H1 (cell line): ENCODE results near the gene HNF1B. TPM values are rescaled to one million over a fixed set of nuclear protein-coding genes. Genes with fewer than 3 reads are reported as not detected.

Experiments used
- CTCF ChIA-PET: fragments of 300-600 bp; sonication (Branson Sonifier 250); formaldehyde crosslinking; loops from one replicate; lab custom pipeline; 2021; ENCODE audit not compliant: partially characterized antibody; lab: Charles Lee
- POLR2A ChIA-PET: fragments of 300-600 bp; sonication (Branson Sonifier 250); formaldehyde crosslinking; loops from one replicate; lab custom pipeline; 2021; ENCODE audit warnings: inconsistent platforms; ENCODE audit not compliant: partially characterized antibody; lab: Charles Lee
- DNase-seq, 2 experiments: peaks; one replicate each; pipeline versions ENCODE4 v3.0.0 to v3.0.0-alpha.2; 2010 to 2022; ENCODE audit warnings: low spot score in 2 of 2, low read depth in 1 of 2, mixed read lengths in 1 of 2
- FAIRE-seq: peaks from 2 replicates; lab custom pipeline; 2011; peaks lifted over from hg19 to GRCh38; lab: Jason Lieb, UNC
- H2AFZ ChIP-seq: 2 replicates; pipeline ENCODE4 v1.8.1; 2012; ENCODE audit warnings: low read length, inconsistent platforms
- H2AK5ac ChIP-seq: 2 replicates; pipeline ENCODE4 v1.6.1; 2013; ENCODE audit warnings: low read depth, low read length
- H2BK120ac ChIP-seq: replicated peaks from 2 replicates; pipeline ENCODE3; 2013; ENCODE audit warnings: low read depth, low read length, inconsistent platforms
- H2BK12ac ChIP-seq: 2 replicates; pipeline ENCODE4 v1.6.1; 2013; ENCODE audit warnings: low read depth, low read length
- H2BK15ac ChIP-seq: 2 replicates; pipeline ENCODE4 v1.6.1; 2013; ENCODE audit warnings: low read length
- H2BK20ac ChIP-seq: 2 replicates; pipeline ENCODE4 v1.6.1; 2013; ENCODE audit warnings: low read length
- H2BK5ac ChIP-seq: 2 replicates; pipeline ENCODE4 v1.6.1; 2013; ENCODE audit warnings: low read depth, low read length
- H3K14ac ChIP-seq: 2 replicates; pipeline ENCODE4 v1.6.1; 2013; ENCODE audit warnings: inconsistent platforms; ENCODE audit not compliant: insufficient read length
- H3K18ac ChIP-seq: 2 replicates; pipeline ENCODE4 v1.6.1; 2013; ENCODE audit warnings: low read length; ENCODE audit errors: extremely low read depth
- H3K23ac ChIP-seq: 2 replicates; pipeline ENCODE4 v1.6.1; 2013; ENCODE audit warnings: inconsistent platforms; ENCODE audit not compliant: insufficient read length
- H3K23me2 ChIP-seq: 2 replicates; pipeline ENCODE4 v1.6.1; 2013; ENCODE audit warnings: low read depth, low read length
- H3K27ac ChIP-seq: 2 replicates; pipeline ENCODE4 v1.6.1; 2011; ENCODE audit warnings: low read depth, low read length, inconsistent platforms
- H3K27me3 ChIP-seq, 4 experiments: replicated peaks in 1 of 4; 1 replicate in 1 of 4; 2 replicates in 3 of 4; pipeline versions ENCODE4 v1.6.1 to v1.8.1; 2011 to 2013; ENCODE audit warnings: low read length in 3 of 4, mild to moderate bottlenecking in 3 of 4, inconsistent platforms in 2 of 4, mixed read lengths in 2 of 4, moderate library complexity in 1 of 4; ENCODE audit not compliant: control insufficient read depth in 3 of 4, insufficient read depth in 3 of 4; ENCODE audit errors: extremely low read depth in 1 of 4
- H3K36me3 ChIP-seq, 4 experiments: 2 replicates each; pipeline versions ENCODE4 v1.6.1 to v1.8.1; 2011 to 2013; ENCODE audit warnings: mild to moderate bottlenecking in 4 of 4, low read length in 3 of 4, moderate library complexity in 2 of 4, control low read depth in 1 of 4, inconsistent platforms in 1 of 4; ENCODE audit not compliant: insufficient read depth in 4 of 4, control insufficient read depth in 2 of 4
- H3K4ac ChIP-seq: replicated peaks from 2 replicates; pipeline ENCODE3; 2013; ENCODE audit warnings: low read length, low read depth, mixed read lengths, inconsistent platforms; ENCODE audit not compliant: insufficient read length
- H3K4me1 ChIP-seq, 4 experiments: replicated peaks in 1 of 4; 1 replicate in 1 of 4; 2 replicates in 3 of 4; pipeline versions ENCODE4 v1.6.1 to v1.8.1; 2011 to 2013; ENCODE audit warnings: low read length in 3 of 4, inconsistent platforms in 2 of 4, mixed read lengths in 1 of 4; ENCODE audit not compliant: insufficient read depth in 4 of 4, control insufficient read depth in 3 of 4
- H3K4me2 ChIP-seq, 2 experiments: 2 replicates each; pipeline versions ENCODE4 v1.6.1 to v1.8.1; 2011 to 2013; ENCODE audit warnings: low read depth in 2 of 2, low read length in 2 of 2, control low read depth in 1 of 2, inconsistent platforms in 1 of 2, mild to moderate bottlenecking in 1 of 2; ENCODE audit not compliant: insufficient read depth in 1 of 2
- H3K4me3 ChIP-seq, 4 experiments: fragments of 200-600, 300-600 bp in 1 of 4; sonication (generic), shearing (Covaris generic), sonication (Bioruptor Twin) in 1 of 4; 2 replicates each; pipeline versions ENCODE4 v1.5.1 to v1.8.1; 2011 to 2016; ENCODE audit warnings: low read length in 4 of 4, low read depth in 3 of 4, control low read depth in 2 of 4, inconsistent platforms in 2 of 4, mild to moderate bottlenecking in 2 of 4, mixed read lengths in 1 of 4, moderate library complexity in 1 of 4; ENCODE audit not compliant: insufficient read depth in 2 of 4; ENCODE audit errors: extremely low read depth in 1 of 4
- H3K56ac ChIP-seq: replicated peaks from 2 replicates; pipeline ENCODE3; 2013; ENCODE audit warnings: low read depth, mild to moderate bottlenecking, mixed read lengths, low read length, inconsistent platforms; ENCODE audit not compliant: insufficient read length
- H3K79me1 ChIP-seq: 2 replicates; pipeline ENCODE4 v1.6.1; 2013; ENCODE audit warnings: low read depth, low read length, control low read depth
- H3K79me2 ChIP-seq, 2 experiments: 2 replicates each; pipeline versions ENCODE4 v1.6.1 to v1.8.1; 2012 to 2013; ENCODE audit warnings: low read length in 2 of 2, mild to moderate bottlenecking in 2 of 2, inconsistent platforms in 1 of 2; ENCODE audit not compliant: insufficient read depth in 2 of 2, control insufficient read depth in 1 of 2
- H3K9ac ChIP-seq, 4 experiments: replicated peaks in 1 of 4; 1 replicate in 1 of 4; 2 replicates in 3 of 4; pipeline versions ENCODE4 v1.6.1 to v1.8.1; 2011 to 2013; ENCODE audit warnings: low read depth in 3 of 4, low read length in 3 of 4, control low read depth in 2 of 4, mild to moderate bottlenecking in 2 of 4, moderate library complexity in 2 of 4, inconsistent platforms in 1 of 4; ENCODE audit errors: extremely low read depth in 1 of 4
- H3K9me3 ChIP-seq, 2 experiments: 2 replicates each; pipeline versions ENCODE4 v1.6.1 to v1.8.1; 2012 to 2013; ENCODE audit warnings: mild to moderate bottlenecking in 2 of 2, moderate library complexity in 2 of 2, control low read depth in 1 of 2, inconsistent platforms in 1 of 2, low read depth in 1 of 2, low read length in 1 of 2, mixed read lengths in 1 of 2; ENCODE audit not compliant: insufficient read depth in 2 of 2
- H4K20me1 ChIP-seq, 2 experiments: replicated peaks in 1 of 2; 2 replicates each; pipeline versions ENCODE3 to v1.8.1; 2011 to 2013; ENCODE audit warnings: inconsistent platforms in 2 of 2, low read length in 2 of 2, mild to moderate bottlenecking in 1 of 2; ENCODE audit not compliant: insufficient read depth in 2 of 2, control insufficient read depth in 1 of 2
- H4K5ac ChIP-seq: 2 replicates; pipeline ENCODE4 v1.6.1; 2013; ENCODE audit warnings: low read length, low read depth, mixed read lengths, inconsistent platforms; ENCODE audit not compliant: insufficient read length
- H4K8ac ChIP-seq: 2 replicates; pipeline ENCODE4 v1.8.0; 2013; ENCODE audit warnings: mild to moderate bottlenecking, moderate library complexity, low read length, inconsistent platforms; ENCODE audit not compliant: insufficient read depth; ENCODE audit errors: extremely low read depth
- H4K91ac ChIP-seq: replicated peaks from 2 replicates; pipeline ENCODE3; 2013; ENCODE audit warnings: low read length, mixed read lengths, inconsistent platforms; ENCODE audit not compliant: insufficient read length
- BRCA1 ChIP-seq: IDR thresholded peaks from 2 replicates; pipeline ENCODE4 v1.6.1; 2012; ENCODE audit warnings: low read depth, low read length, improper control_type of control experiment
- KDM4A ChIP-seq: IDR thresholded peaks from one replicate; pipeline ENCODE4 v1.7.1; 2012; ENCODE audit warnings: low read depth, mild to moderate bottlenecking, moderate library complexity, low read length, inconsistent platforms; ENCODE audit not compliant: severe bottlenecking
- RBBP5 ChIP-seq: IDR thresholded peaks from 2 replicates; pipeline ENCODE4 v1.7.1; 2012; ENCODE audit warnings: low read depth, mild to moderate bottlenecking, inconsistent platforms, low read length, moderate library complexity, borderline replicate concordance
- WGBS, 2 experiments: shearing (Covaris generic) in 1 of 2; methylation state at CpG; one replicate each; pipeline versions ENCODE4 v1.1.6 to v1.1.7; 2013 to 2015; ENCODE audit warnings: low lambda C conversion rate in 2 of 2, mixed read lengths in 2 of 2, inconsistent platforms in 1 of 2, low coverage in 1 of 2, missing lambda C conversion rate in 1 of 2; ENCODE audit not compliant: insufficient replicate concordance in 2 of 2, insufficient coverage in 1 of 2, insufficient read length in 1 of 2; ENCODE audit errors: extremely low coverage in 1 of 2, missing lambda C conversion rate in 1 of 2; 5-methylcytosine and 5-hydroxymethylcytosine counted together
- polyA plus RNA-seq, 7 experiments: library from polyadenylated mRNA; depleted of rRNA in 3 of 7; stranded (reverse) in 5 of 7; unstranded in 2 of 7; fragments of >200 nt in 5 of 7; fragments of 200-250 nt in 2 of 7; gene quantifications; 1 replicate in 5 of 7; 2 replicates in 1 of 7; 4 replicates in 1 of 7; pipeline versions ENCODE4 v1.2.1 to v1.2.3, GENCODE V29; 2011 to 2013; ENCODE audit warnings: missing spikeins in 2 of 7, mixed read lengths in 2 of 7
- total RNA-seq: library from RNA; stranded (reverse); fragmentation: NEBNext Ultra II Directional; extraction: Animal tissue kit (Norgen Biotek cat#: 25700); gene quantifications from 2 replicates; pipeline ENCODE4 v1.2.1, GENCODE V29; 2021

HNF1B gene
- total and polyA plus RNA-seq, 2 of the 8 experiments (the other 6 are each of a cell fraction or from before 2014, with no cell fraction given): 0.13 to 0.30 TPM

GRCh38 chr17:37743612-37743874 lies 1.3 kb downstream of the HNF1B start:
- H3K27ac ChIP-seq: no peak overlapping the region
- WGBS, 2 experiments: 3% methylated on average over 13 of the region's 19 CpGs; no CpG with 5 or more reads in 1 of the 2 experiments
- POLR2A ChIA-PET: no interaction called here
- peak overlapping the region; percentile 17 for H4K8ac ChIP-seq
- H3K9ac ChIP-seq: no peak overlapping the region
- H3K23me2 ChIP-seq: peaks cover 18% of the 10 kb centered on the region; the same call in 1 of the 2 replicates
- peaks cover 0 to 21% (median 15%) of the 10 kb centered on the region in 4 experiments; a peak in 5 of 7 replicates for H3K4me1 ChIP-seq
- H3K4ac ChIP-seq: no peak overlapping the region
- H2BK12ac ChIP-seq: no peak overlapping the region
- FAIRE-seq: no peak
- TF ChIP-seq RBBP5 (0 out of 2 replicates have a peak, but pooled peaks have one; percentile 23), BRCA1 (no peak), KDM4A (peak; percentile 25)
- TF ChIP-seq, all 59 proteins: peak for 2
- Histone ChIP-seq H3K36me3 (peaks cover 0 to 7% (median 0%) of the 10 kb centered on the region in 4 experiments; a peak in 1 of 8 replicates), H3K23ac (no peak overlapping the region), H2AFZ (no peak overlapping the region), H2BK20ac (no peak overlapping the region), H3K79me1 (no peaks in the 10 kb centered on the region), H3K9me3 (no peaks in the 10 kb centered on the region), H2AK5ac (no peak overlapping the region), H3K56ac (no peak overlapping the region), H2BK120ac (no peak overlapping the region), H4K5ac (no peak overlapping the region), H2BK5ac (no peak overlapping the region), H4K91ac (no peak overlapping the region), H3K27me3 (peaks cover 71 to 100% (median 91%) of the 10 kb centered on the region in 4 experiments), H3K18ac (no peak overlapping the region), H3K14ac (no peak overlapping the region), H3K4me2 (peak overlapping the region; percentile 87 to 94), H2BK15ac (no peak overlapping the region), H3K79me2 (no peaks in the 10 kb centered on the region), H4K20me1 (peaks cover 0 to 2% of the 10 kb centered on the region in 2 experiments), H3K4me3 (peak overlapping the region; percentile 7 to 69 (median 46); a peak in 7 of 8 replicates)
- DNase-seq: peak in 1 of 2 experiments; percentile 77
- CTCF ChIA-PET: interaction anchor here (1.1 to 1.7 kb wide), 4 partner anchors 40 to 94 kb away, joined by 3 to 5 read pairs (median 4); no protein-coding TSS in a partner anchor
